SJSA1 (cell line): ENCODE measurements around the gene SMIM23. TPM values are rescaled to one million over a fixed set of nuclear protein-coding genes. Genes with fewer than 3 reads are reported as not detected.

ENCODE experiments used
- DNase-seq, 2 experiments: peaks; one replicate each; pipeline ENCODE4 v3.0.0-alpha.2; 2015 to 2020; ENCODE audit warnings: low spot score in 2 of 2, low read depth in 1 of 2
- H3K27ac ChIP-seq: fragments of 250-450 bp; sonication (Bioruptor Pico); 2 replicates; pipeline ENCODE4 v1.5.1; 2020; ENCODE audit warnings: mild to moderate bottlenecking, moderate library complexity
- H3K27me3 ChIP-seq: fragments of 250-450 bp; sonication (Bioruptor Pico); replicated peaks from 2 replicates; pipeline ENCODE4 v1.5.1; 2020; ENCODE audit warnings: mild to moderate bottlenecking, moderate library complexity
- H3K36me3 ChIP-seq: fragments of 250-450 bp; sonication (Bioruptor Pico); 2 replicates; pipeline ENCODE4 v1.5.1; 2020; ENCODE audit warnings: mild to moderate bottlenecking
- H3K4me1 ChIP-seq: fragments of 250-450 bp; sonication (Bioruptor Pico); replicated peaks from 2 replicates; pipeline ENCODE4 v1.6.1; 2021; ENCODE audit warnings: mild to moderate bottlenecking
- H3K4me3 ChIP-seq: fragments of 250-450 bp; sonication (Bioruptor Pico); 2 replicates; pipeline ENCODE4 v1.5.1; 2020; ENCODE audit warnings: mild to moderate bottlenecking
- H3K9me3 ChIP-seq: fragments of 250-450 bp; sonication (Bioruptor Pico); replicated peaks from 2 replicates; pipeline ENCODE4 v1.5.1; 2020; ENCODE audit warnings: mild to moderate bottlenecking
- total RNA-seq: library from RNA; depleted of rRNA; stranded (reverse); fragments of >200 nt; shearing (Covaris generic); gene quantifications from 2 replicates; pipeline ENCODE4 v1.2.3, GENCODE V29; 2014

Gene SMIM23
- total RNA-seq, 1 experiment from 2014 or later: not detected

- no peak for DNase-seq
- Histone ChIP-seq H3K4me1 (no peaks in the 10 kb centered on the region), H3K27me3 (peaks cover 22% of the 10 kb centered on the region), H3K9me3 (peaks cover 6% of the 10 kb centered on the region; the same call in 1 of the 2 replicates), H3K36me3 (no peaks in the 10 kb centered on the region), H3K4me3 (no peak overlapping the region), H3K27ac (no peak overlapping the region)
These were observed 24.6 kb downstream of the SMIM23 start for GRCh38 chr5:171810227-171810626.

- Histone ChIP-seq H3K4me3 (no peak overlapping the region), H3K27ac (no peak overlapping the region)
These were observed 27.7 kb downstream of the SMIM23 start for GRCh38 chr5:171813270-171813669.

GRCh38 chr5:171813813-171814490, 28.3 kb downstream of the SMIM23 start:
- Histone ChIP-seq H3K4me1 (no peaks in the 10 kb centered on the region), H3K4me3 (no peak overlapping the region), H3K27me3 (peaks cover 14% of the 10 kb centered on the region), H3K27ac (no peak overlapping the region), H3K36me3 (no peaks in the 10 kb centered on the region), H3K9me3 (peaks cover 9% of the 10 kb centered on the region; the same call in 1 of the 2 replicates)
- no peak for DNase-seq

More at GRCh38 chr5:171813270-171813669, 27.7 kb downstream of the SMIM23 start:
- no peaks in the 10 kb centered on the region for H3K4me1 ChIP-seq
- no peaks in the 10 kb centered on the region for H3K36me3 ChIP-seq
- peaks cover 21% of the 10 kb centered on the region for H3K27me3 ChIP-seq
- no peak for DNase-seq
- H3K9me3 ChIP-seq: peaks cover 9% of the 10 kb centered on the region; the same call in 1 of the 2 replicates

DNA sequence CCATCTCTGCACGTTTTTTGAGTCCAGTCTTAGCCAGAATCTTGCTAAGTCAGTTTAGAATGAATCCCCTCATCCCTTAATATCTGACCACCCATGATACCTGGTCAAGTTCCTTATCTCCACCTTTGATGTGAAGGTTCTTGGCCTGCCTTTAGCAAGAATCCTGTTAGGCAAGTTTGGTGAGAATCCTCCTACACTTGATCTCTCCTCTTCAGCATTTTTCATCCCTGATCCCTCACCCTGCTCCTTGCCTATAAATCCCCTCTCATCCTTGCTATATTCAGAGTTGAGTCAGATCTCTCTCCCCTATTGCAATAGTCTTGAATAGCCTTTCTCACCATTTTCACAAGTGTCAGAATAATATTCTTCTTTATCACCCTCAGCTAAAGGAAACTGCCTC, 31.0 kb downstream of the SMIM23 start:
- 0 out of 2 replicates have a peak, but pooled peaks cover 7% of the 10 kb centered on the region for H3K9me3 ChIP-seq
- H3K4me3 ChIP-seq: no peak overlapping the region
- no peak overlapping the region for H3K27ac ChIP-seq
- no peaks in the 10 kb centered on the region for H3K4me1 ChIP-seq
- DNase-seq: no peak
- H3K27me3 ChIP-seq: peaks cover 9% of the 10 kb centered on the region; the same call in 1 of the 2 replicates
- no peaks in the 10 kb centered on the region for H3K36me3 ChIP-seq

GRCh38 chr5:171820561-171820960, 34.9 kb downstream of the SMIM23 start:
- Histone ChIP-seq H3K4me1 (peaks cover 1% of the 10 kb centered on the region), H3K27me3 (peaks cover 5% of the 10 kb centered on the region; the same call in 1 of the 2 replicates)
- no peak for DNase-seq

DNA sequence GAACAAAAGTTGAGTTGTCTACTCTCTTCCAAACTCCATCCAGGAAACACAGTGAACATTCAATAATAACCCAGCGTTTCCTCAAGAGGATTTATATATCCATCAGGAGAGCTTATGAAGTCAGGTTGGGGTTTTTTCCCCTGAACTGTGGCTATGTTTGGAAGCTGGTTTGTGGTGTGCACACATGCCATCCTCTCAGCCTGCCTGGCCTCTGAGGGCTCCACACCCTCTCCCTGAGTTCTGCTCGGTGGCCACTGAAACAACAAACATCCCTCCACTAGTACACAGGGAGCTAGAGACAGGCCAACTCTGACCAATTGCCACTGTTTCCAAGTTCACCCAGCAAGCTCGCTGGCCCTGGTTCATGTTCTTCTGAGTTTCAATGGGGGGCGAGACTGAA, 35.7 kb downstream of the SMIM23 start:
- Histone ChIP-seq H3K4me1 (peaks cover 8% of the 10 kb centered on the region), H3K4me3 (no peak overlapping the region), H3K27ac (no peak overlapping the region), H3K27me3 (peaks cover 5% of the 10 kb centered on the region; the same call in 1 of the 2 replicates), H3K36me3 (no peaks in the 10 kb centered on the region), H3K9me3 (peaks cover 11% of the 10 kb centered on the region; the same call in 1 of the 2 replicates)
- no peak for DNase-seq

More at GRCh38 chr5:171820561-171820960, 34.9 kb downstream of the SMIM23 start:
- Histone ChIP-seq H3K27ac (no peak overlapping the region), H3K36me3 (no peaks in the 10 kb centered on the region), H3K4me3 (no peak overlapping the region), H3K9me3 (peaks cover 11% of the 10 kb centered on the region; the same call in 1 of the 2 replicates)

- Histone ChIP-seq H3K9me3 (peaks cover 8% of the 10 kb centered on the region; the same call in 1 of the 2 replicates), H3K36me3 (no peaks in the 10 kb centered on the region), H3K4me3 (no peak overlapping the region), H3K4me1 (peaks cover 13% of the 10 kb centered on the region), H3K27ac (no peak overlapping the region), H3K27me3 (no peaks in the 10 kb centered on the region)
- DNase-seq: no peak
These were observed 37.7 kb downstream of the SMIM23 start for GRCh38 chr5:171823269-171823668.

DNA sequence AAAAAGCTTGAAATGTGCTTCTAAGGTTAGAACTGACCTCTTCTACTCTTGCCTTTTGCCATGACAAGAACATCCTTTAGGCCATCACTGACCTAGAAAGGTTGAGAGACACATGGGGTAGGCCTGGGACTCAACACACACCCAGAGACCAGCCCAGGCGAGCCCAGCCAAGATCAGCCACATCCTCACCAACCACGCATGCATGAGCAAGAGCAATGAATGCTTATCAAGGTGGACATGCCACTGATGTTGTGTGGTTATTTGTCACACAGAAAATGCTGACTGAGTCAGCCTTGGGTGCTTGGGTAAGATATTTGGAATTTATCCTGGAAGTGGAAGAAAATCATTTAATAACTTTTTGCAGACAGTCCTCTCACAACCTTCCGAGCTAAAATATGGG, 39.4 kb downstream of the SMIM23 start:
- Histone ChIP-seq H3K27me3 (no peaks in the 10 kb centered on the region), H3K4me1 (peaks cover 13% of the 10 kb centered on the region), H3K9me3 (peaks cover 11% of the 10 kb centered on the region; the same call in 1 of the 2 replicates), H3K4me3 (no peak overlapping the region), H3K36me3 (no peaks in the 10 kb centered on the region), H3K27ac (no peak overlapping the region)
- no peak for DNase-seq

- no peaks in the 10 kb centered on the region for H3K36me3 ChIP-seq
- peaks cover 7% of the 10 kb centered on the region; the same call in 1 of the 2 replicates for H3K9me3 ChIP-seq
- H3K27ac ChIP-seq: no peak overlapping the region
- H3K4me3 ChIP-seq: no peak overlapping the region
- DNase-seq: peak; percentile 56 to 76
- H3K27me3 ChIP-seq: no peaks in the 10 kb centered on the region
- peaks cover 13% of the 10 kb centered on the region for H3K4me1 ChIP-seq
These were observed 40.5 kb downstream of the SMIM23 start for GRCh38 chr5:171826132-171826531.

GRCh38 chr5:171827162-171827561, 41.5 kb downstream of the SMIM23 start:
- H3K4me1 ChIP-seq: peaks cover 13% of the 10 kb centered on the region
- peaks cover 7% of the 10 kb centered on the region; the same call in 1 of the 2 replicates for H3K9me3 ChIP-seq
- no peak for DNase-seq

DNA sequence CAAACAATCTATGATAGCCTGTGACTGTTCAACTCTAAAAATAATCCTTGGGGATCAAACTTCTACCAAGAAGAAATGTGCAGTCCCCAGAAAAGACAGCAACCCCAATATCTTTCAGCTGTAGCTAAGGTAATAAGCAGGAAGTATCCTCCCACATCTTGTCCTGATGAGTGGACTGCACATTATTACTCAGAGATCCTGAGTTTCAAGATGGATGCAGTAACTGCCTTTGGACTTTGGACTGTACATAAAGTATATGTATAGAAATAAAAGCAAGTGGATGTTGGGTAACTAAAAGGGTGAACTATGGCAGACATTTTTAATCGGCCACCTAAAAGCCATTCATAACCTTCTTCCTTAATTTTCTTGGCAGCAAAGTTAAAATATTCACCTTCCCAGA, 45.1 kb downstream of the SMIM23 start:
- no peaks in the 10 kb centered on the region for H3K27me3 ChIP-seq
- no peak overlapping the region for H3K27ac ChIP-seq

More at GRCh38 chr5:171827162-171827561, 41.5 kb downstream of the SMIM23 start:
- H3K36me3 ChIP-seq: no peaks in the 10 kb centered on the region
- no peak overlapping the region for H3K27ac ChIP-seq
- no peak overlapping the region for H3K4me3 ChIP-seq
- no peaks in the 10 kb centered on the region for H3K27me3 ChIP-seq

DNA sequence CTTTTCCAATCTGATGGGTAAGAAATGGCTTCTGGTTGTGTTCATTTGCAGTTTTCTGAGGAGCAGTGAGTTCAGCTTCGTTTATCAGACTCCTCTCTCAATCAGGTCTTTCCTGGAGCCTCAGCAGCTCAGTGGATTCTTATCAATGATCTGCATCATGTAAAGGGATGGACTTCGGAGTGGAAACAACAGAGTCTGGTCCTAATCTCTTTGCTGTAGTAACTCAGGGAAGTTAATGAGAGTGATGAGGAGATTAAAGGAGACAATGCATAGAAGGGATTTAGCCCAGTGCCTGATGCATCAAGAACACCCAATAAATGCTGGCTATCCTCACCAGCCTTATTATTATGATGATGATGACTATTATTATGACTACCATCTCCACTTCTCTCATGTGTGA, 47.2 kb downstream of the SMIM23 start:
- H3K4me1 ChIP-seq: no peaks in the 10 kb centered on the region
- H3K4me3 ChIP-seq: no peak overlapping the region
- no peak for DNase-seq
- H3K27ac ChIP-seq: no peak overlapping the region
- 0 out of 2 replicates have a peak, but pooled peaks cover 13% of the 10 kb centered on the region for H3K9me3 ChIP-seq
- H3K36me3 ChIP-seq: no peaks in the 10 kb centered on the region
- no peaks in the 10 kb centered on the region for H3K27me3 ChIP-seq

More for the DNA sequence above, 45.1 kb downstream of the SMIM23 start:
- no peak for DNase-seq
- H3K36me3 ChIP-seq: no peaks in the 10 kb centered on the region
- H3K9me3 ChIP-seq: 0 out of 2 replicates have a peak, but pooled peaks cover 13% of the 10 kb centered on the region
- H3K4me3 ChIP-seq: no peak overlapping the region
- H3K4me1 ChIP-seq: peaks cover 11% of the 10 kb centered on the region

- no peaks in the 10 kb centered on the region for H3K4me1 ChIP-seq
- H3K9me3 ChIP-seq: 0 out of 2 replicates have a peak, but pooled peaks cover 11% of the 10 kb centered on the region
- no peaks in the 10 kb centered on the region for H3K36me3 ChIP-seq
- no peaks in the 10 kb centered on the region for H3K27me3 ChIP-seq
- no peak for DNase-seq
- no peak overlapping the region for H3K4me3 ChIP-seq
- no peak overlapping the region for H3K27ac ChIP-seq
These were observed 48.8 kb downstream of the SMIM23 start for GRCh38 chr5:171834461-171834860.

- Histone ChIP-seq H3K27me3 (no peaks in the 10 kb centered on the region), H3K4me1 (no peaks in the 10 kb centered on the region), H3K4me3 (no peak overlapping the region), H3K27ac (no peak overlapping the region), H3K9me3 (0 out of 2 replicates have a peak, but pooled peaks cover 10% of the 10 kb centered on the region), H3K36me3 (no peaks in the 10 kb centered on the region)
- DNase-seq: no peak
These were observed 49.4 kb downstream of the SMIM23 start for GRCh38 chr5:171835066-171835465.
